ENCODE results near the gene INPP5J. TPM values are rescaled to one million over a fixed set of nuclear protein-coding genes. Genes with fewer than 3 reads are reported as not detected.

INPP5J gene
- total RNA-seq, 1 experiment from 2014 or later: 3.1 TPM

- H3K79me2 ChIP-seq (ENCODE audit: low read length): no peaks in the 10 kb centered on the region
- H2AFZ ChIP-seq (ENCODE audit: low read length): no peak overlapping the region
- POLR2A ChIA-PET (ENCODE audit: unreplicated experiment): no interaction called here
Observed at GRCh38 chr22:31140746-31141145, 18.0 kb downstream of the INPP5J start.

DNA sequence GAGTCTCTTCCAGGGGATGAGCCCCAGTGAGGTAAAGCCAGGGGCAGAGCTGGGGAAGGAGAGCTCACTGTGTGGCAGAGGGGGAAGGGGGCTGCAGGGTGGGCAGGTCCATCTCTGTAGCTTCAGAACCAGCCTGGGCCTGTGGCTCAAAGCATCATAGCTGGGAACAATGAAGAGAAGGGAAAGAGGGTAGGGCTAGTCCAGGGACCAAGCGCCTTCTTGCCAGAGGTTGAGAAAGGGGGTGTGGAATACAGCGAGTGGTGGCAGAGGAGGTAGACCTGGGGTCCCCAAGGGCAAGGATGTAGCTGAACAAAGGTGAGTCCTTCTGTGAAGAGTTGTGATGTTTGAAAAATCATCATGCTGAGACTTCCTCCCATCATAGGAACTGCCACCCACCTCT, 18.8 kb downstream of the INPP5J start:
- DNase-seq (no peak), ATAC-seq (no peak)
- Histone ChIP-seq H3K9ac (ENCODE audit: low read length) (no peak overlapping the region), H3K4me1 (ENCODE audit: insufficient read depth, low read length) (no peaks in the 10 kb centered on the region), H3K36me3 (ENCODE audit: low read depth, low read length) (no peaks in the 10 kb centered on the region), H3K9me2 (replicated peaks; ENCODE audit: low read length) (no peaks in the 10 kb centered on the region), H3K4me2 (ENCODE audit: low read length) (no peak overlapping the region), H4K20me1 (ENCODE audit: low read length) (no peaks in the 10 kb centered on the region), H3K27me3 (ENCODE audit: low read length) (no peaks in the 10 kb centered on the region), H2AFZ (ENCODE audit: low read length) (no peak overlapping the region), H3K27ac (ENCODE audit: low read length) (no peak overlapping the region), H3K79me2 (ENCODE audit: low read length) (no peaks in the 10 kb centered on the region), H3F3A (ENCODE audit: low read length, unreplicated experiment) (no peaks in the 10 kb centered on the region), H3K9me3 (ENCODE audit: low read length) (no peaks in the 10 kb centered on the region), H3K4me3 (ENCODE audit: low read length) (no peak overlapping the region)
- intact Hi-C loops (cut with micrococcal nuclease): no loop called here
- BruUV-seq (replicated peaks): no TSS peak
- TF ChIP-seq EZH2 (IDR thresholded peaks at IDR 0.05; ENCODE audit: low read length, unreplicated experiment): no peak
- no peak for TF ChIP-seq CTCF (conservative IDR thresholded peaks at IDR 0.05; ENCODE audit: low read depth, low read length)
- no peak for TF ChIP-seq EZH2phosphoT487 (IDR thresholded peaks at IDR 0.05; ENCODE audit: borderline replicate concordance, low read length)
- ChIA-PET CTCF (no interaction called here), POLR2A (ENCODE audit: unreplicated experiment) (no interaction called here)

More at GRCh38 chr22:31140746-31141145, 18.0 kb downstream of the INPP5J start:
- Histone ChIP-seq H4K20me1 (ENCODE audit: low read length) (no peaks in the 10 kb centered on the region), H3K9ac (ENCODE audit: low read length) (no peak overlapping the region), H3K4me2 (ENCODE audit: low read length) (no peak overlapping the region), H3K9me3 (ENCODE audit: low read length) (no peaks in the 10 kb centered on the region), H3K4me1 (ENCODE audit: insufficient read depth, low read length) (no peaks in the 10 kb centered on the region), H3K4me3 (ENCODE audit: low read length) (no peak overlapping the region), H3F3A (ENCODE audit: low read length, unreplicated experiment) (no peaks in the 10 kb centered on the region), H3K9me2 (replicated peaks; ENCODE audit: low read length) (no peaks in the 10 kb centered on the region), H3K27ac (ENCODE audit: low read length) (no peak overlapping the region), H3K36me3 (ENCODE audit: low read depth, low read length) (no peaks in the 10 kb centered on the region), H3K27me3 (ENCODE audit: low read length) (no peaks in the 10 kb centered on the region)
- CTCF ChIA-PET: no interaction called here
- no TSS peak for BruUV-seq (replicated peaks)
- DNase-seq: no peak
- TF ChIP-seq EZH2phosphoT487 (IDR thresholded peaks at IDR 0.05; ENCODE audit: borderline replicate concordance, low read length) (no peak), EZH2 (IDR thresholded peaks at IDR 0.05; ENCODE audit: low read length, unreplicated experiment) (no peak), CTCF (conservative IDR thresholded peaks at IDR 0.05; ENCODE audit: low read depth, low read length) (no peak)
- intact Hi-C loops (cut with micrococcal nuclease): no loop called here
- no peak for ATAC-seq

DNA sequence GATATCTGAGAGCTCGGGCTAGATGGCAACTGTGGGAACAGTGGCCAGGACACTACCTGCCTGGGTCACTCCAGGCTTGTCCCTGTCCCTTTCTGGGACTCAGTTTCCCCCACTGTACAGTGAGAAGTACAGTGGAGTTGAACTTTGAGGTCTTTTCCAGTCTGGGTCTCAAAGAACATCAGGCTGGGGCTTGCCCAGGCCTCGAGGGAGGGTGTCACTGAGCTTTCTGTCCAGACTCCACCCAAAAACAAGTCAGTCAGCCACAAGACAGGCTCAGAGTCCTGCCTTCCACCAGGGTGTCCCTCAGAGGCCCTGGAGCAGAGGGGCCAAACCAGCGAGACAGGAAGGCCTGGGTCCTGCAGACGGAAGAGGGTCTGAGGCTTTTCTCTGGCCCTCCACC, 19.5 kb downstream of the INPP5J start:
- POLR2A ChIA-PET (ENCODE audit: unreplicated experiment): no interaction called here
- Histone ChIP-seq H3K4me1 (ENCODE audit: insufficient read depth, low read length) (no peaks in the 10 kb centered on the region), H3K27me3 (ENCODE audit: low read length) (no peaks in the 10 kb centered on the region), H3K79me2 (ENCODE audit: low read length) (no peaks in the 10 kb centered on the region), H3K4me2 (ENCODE audit: low read length) (no peak overlapping the region), H3K9me2 (replicated peaks; ENCODE audit: low read length) (no peaks in the 10 kb centered on the region), H4K20me1 (ENCODE audit: low read length) (no peaks in the 10 kb centered on the region), H3K9me3 (ENCODE audit: low read length) (no peaks in the 10 kb centered on the region), H3K27ac (ENCODE audit: low read length) (no peak overlapping the region), H3K9ac (ENCODE audit: low read length) (no peak overlapping the region), H3K4me3 (ENCODE audit: low read length) (no peak overlapping the region), H3F3A (ENCODE audit: low read length, unreplicated experiment) (no peaks in the 10 kb centered on the region), H3K36me3 (ENCODE audit: low read depth, low read length) (no peaks in the 10 kb centered on the region), H2AFZ (ENCODE audit: low read length) (no peak overlapping the region)
- ATAC-seq: no peak
- intact Hi-C loops (cut with micrococcal nuclease): no loop called here
- CTCF ChIA-PET: no interaction called here
- no peak for DNase-seq
- TF ChIP-seq EZH2phosphoT487 (IDR thresholded peaks at IDR 0.05; ENCODE audit: borderline replicate concordance, low read length) (no peak), CTCF (conservative IDR thresholded peaks at IDR 0.05; ENCODE audit: low read depth, low read length) (no peak), EZH2 (IDR thresholded peaks at IDR 0.05; ENCODE audit: low read length, unreplicated experiment) (no peak)
- BruUV-seq (replicated peaks): no TSS peak

Data from PC-3 (cell line).